Stimulated activated CD8-positive, alpha-beta memory T cell treated with anti-CD3 and anti-CD28 coated beads, Interleukin-7, amount 100 ng/mL, for 4 hours (primary cell): ENCODE measurements around the gene ARHGAP10.
A peak's percentile ranks its signal among the peaks of the same experiment; 100 is the strongest.

Experiments used
- DNase-seq, 2 donors: peaks; one replicate each; pipeline ENCODE4 v3.0.0-alpha.2; 2020; ENCODE audit warnings: low read depth in 2 of 2

The ARHGAP10 gene

GRCh38 chr4:147731580-147732517 lies at the start of gene ARHGAP10:
Gene ARHGAP10, plus strand, starts transcription at chr4:147732088. Its CDS starts 214 bp downstream, at chr4:147732302.
- DNase-seq, result peak; percentile 52 to 74

- DNase-seq, result no peak
These were observed 49.1 kb upstream of the ARHGAP10 start for GRCh38 chr4:147682755-147683154.

- DNase-seq, result no peak
These were observed 48.7 kb upstream of the ARHGAP10 start for GRCh38 chr4:147683188-147683591.

- peak; percentile 69 to 85 for DNase-seq
These were observed 47.9 kb upstream of the ARHGAP10 start, which contains the start of gene PRMT9 for GRCh38 chr4:147683717-147684700. Gene PRMT9, minus strand, starts transcription at chr4:147684163. Its CDS starts 176 bp downstream, at chr4:147683987.

- DNase-seq, result no peak
These were observed 42.8 kb upstream of the ARHGAP10 start for GRCh38 chr4:147689067-147689466.

- DNase-seq, result no peak
These were observed 40.1 kb upstream of the ARHGAP10 start for GRCh38 chr4:147691820-147692219.

GRCh38 chr4:147693218-147693617 lies 38.7 kb upstream of the ARHGAP10 start:
- DNase-seq, result no peak

GRCh38 chr4:147696866-147697265 lies 35.0 kb upstream of the ARHGAP10 start:
- no peak for DNase-seq

GRCh38 chr4:147704846-147705245 lies 27.0 kb upstream of the ARHGAP10 start:
- no peak for DNase-seq

GRCh38 chr4:147707892-147708672 lies 23.8 kb upstream of the ARHGAP10 start:
- peak in 1 of 2 donors; percentile 45 for DNase-seq

- DNase-seq, result no peak
These were observed 21.9 kb upstream of the ARHGAP10 start for GRCh38 chr4:147709999-147710398.

- DNase-seq, result no peak
These were observed 17.1 kb upstream of the ARHGAP10 start for GRCh38 chr4:147714575-147715401.

GRCh38 chr4:147717878-147718277 lies 14.0 kb upstream of the ARHGAP10 start:
- DNase-seq, result no peak

- no peak for DNase-seq
These were observed 8.6 kb upstream of the ARHGAP10 start for GRCh38 chr4:147723326-147723725.

GRCh38 chr4:147724468-147725201 lies 7.3 kb upstream of the ARHGAP10 start:
- DNase-seq, result no peak

GRCh38 chr4:147725673-147726072 lies 6.2 kb upstream of the ARHGAP10 start:
- no peak for DNase-seq

- no peak for DNase-seq
These were observed 4.3 kb upstream of the ARHGAP10 start for GRCh38 chr4:147727476-147728028.

- DNase-seq, result no peak
These were observed 1.6 kb upstream of the ARHGAP10 start for GRCh38 chr4:147730333-147730732.

- no peak for DNase-seq
These were observed 789 bp downstream of the ARHGAP10 start for GRCh38 chr4:147732518-147733235.
